ENCODE data around the gene MARCHF10. TPM values are rescaled to one million over a fixed set of nuclear protein-coding genes. Genes with fewer than 3 reads are reported as not detected.
"Not testable (repeated sequence)": the region's sequence is repeated elsewhere in the genome, so short reads cannot be mapped to it uniquely, and the experiment has no call there.

The MARCHF10 gene, protein sequence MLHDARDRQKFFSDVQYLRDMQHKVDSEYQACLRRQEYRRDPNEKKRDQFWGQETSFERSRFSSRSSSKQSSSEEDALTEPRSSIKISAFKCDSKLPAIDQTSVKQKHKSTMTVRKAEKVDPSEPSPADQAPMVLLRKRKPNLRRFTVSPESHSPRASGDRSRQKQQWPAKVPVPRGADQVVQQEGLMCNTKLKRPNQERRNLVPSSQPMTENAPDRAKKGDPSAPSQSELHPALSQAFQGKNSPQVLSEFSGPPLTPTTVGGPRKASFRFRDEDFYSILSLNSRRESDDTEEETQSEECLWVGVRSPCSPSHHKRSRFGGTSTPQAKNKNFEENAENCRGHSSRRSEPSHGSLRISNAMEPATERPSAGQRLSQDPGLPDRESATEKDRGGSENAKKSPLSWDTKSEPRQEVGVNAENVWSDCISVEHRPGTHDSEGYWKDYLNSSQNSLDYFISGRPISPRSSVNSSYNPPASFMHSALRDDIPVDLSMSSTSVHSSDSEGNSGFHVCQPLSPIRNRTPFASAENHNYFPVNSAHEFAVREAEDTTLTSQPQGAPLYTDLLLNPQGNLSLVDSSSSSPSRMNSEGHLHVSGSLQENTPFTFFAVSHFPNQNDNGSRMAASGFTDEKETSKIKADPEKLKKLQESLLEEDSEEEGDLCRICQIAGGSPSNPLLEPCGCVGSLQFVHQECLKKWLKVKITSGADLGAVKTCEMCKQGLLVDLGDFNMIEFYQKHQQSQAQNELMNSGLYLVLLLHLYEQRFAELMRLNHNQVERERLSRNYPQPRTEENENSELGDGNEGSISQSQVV
- total RNA-seq: not detected

DNA sequence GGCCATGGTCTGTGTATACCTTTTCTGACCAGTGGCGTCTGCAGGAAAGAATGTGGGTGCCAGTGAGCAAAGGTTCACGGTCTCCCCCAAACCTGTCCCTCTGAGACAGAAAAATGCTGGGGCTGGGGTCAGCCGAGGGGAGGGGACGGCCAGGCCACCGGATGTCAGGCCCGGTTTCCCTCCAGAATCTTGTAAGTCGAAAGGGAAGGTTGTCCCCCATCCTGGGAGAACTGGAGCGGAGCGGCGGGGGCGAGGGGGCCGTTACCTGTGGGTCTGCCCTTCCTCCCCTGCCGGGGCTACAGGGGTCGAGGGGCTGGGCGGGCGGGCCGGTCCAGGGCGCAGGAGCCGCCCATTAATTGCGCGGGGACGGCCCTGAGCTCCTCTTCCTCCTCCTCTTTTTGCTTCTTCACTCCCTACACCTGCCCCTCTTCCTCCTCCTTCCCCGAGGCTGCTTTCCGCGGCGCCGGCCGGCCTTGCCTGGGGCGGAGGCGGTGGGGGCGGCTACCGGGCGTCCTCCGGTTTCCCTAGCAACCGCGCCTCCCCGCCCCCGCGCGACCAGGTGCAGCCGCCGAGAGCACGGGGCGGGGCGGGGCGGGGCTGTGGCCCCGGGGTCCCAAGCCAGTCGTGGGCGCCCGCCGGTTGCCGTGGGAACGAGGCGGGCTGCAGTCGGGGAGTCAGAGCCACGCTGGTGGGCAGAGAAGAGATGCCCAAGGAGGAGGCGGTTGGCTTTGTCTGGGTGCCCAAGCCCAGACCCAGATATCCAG, at the start of gene MARCHF10:
TSS of gene MARCHF10 (minus strand) at position 503 of the 764 bp plus-strand sequence. CDS start 6,579 bp downstream, outside the sequence.
- ChIA-PET POLR2A (no interaction called here), CTCF (no interaction called here)
- DNase-seq: peak; percentile 30
- H3K9me3 Mint-ChIP-seq (ENCODE audit: insufficient read depth): no peaks in the 10 kb centered on the region
- H3K4me1 Mint-ChIP-seq (ENCODE audit: low read depth): no peaks in the 10 kb centered on the region
- no peak within 1 kb of the TSS for H3K4me3 Mint-ChIP-seq
- peaks cover 40% of the 10 kb centered on the region for H3K27me3 Mint-ChIP-seq (ENCODE audit: low read depth)
- peak; percentile 53 for ATAC-seq
- H3K36me3 Mint-ChIP-seq (ENCODE audit: low read depth): no peaks in the 10 kb centered on the region
- no peak within 1 kb of the TSS for H3K27ac Mint-ChIP-seq

DNA sequence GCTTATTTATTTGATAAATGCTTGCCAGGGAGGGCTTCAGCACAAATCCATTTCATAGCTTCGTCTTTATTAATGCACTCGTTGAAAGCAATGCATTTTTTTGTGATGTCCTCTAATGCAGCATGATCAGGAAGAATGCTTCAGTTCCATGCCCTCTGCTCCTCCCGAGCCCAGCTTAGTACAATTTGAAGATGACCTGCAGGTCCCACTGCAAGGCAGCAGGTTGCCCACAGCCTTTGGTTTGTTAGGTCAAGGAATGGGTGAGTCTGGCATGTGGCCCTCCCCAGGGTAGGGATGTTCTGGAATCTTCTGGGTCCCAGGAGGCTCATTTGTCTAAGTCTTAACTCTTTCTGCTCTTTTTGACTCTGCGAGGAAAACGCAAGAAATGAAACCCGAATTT, 49.4 kb upstream of the MARCHF10 start:
- Mint-ChIP-seq H3K4me1 (ENCODE audit: low read depth) (no peaks in the 10 kb centered on the region), H3K36me3 (ENCODE audit: low read depth) (no peaks in the 10 kb centered on the region), H3K27ac (no peak overlapping the region), H3K9me3 (ENCODE audit: insufficient read depth) (no peaks in the 10 kb centered on the region), H3K27me3 (ENCODE audit: low read depth) (peaks cover 10% of the 10 kb centered on the region), H3K4me3 (no peak overlapping the region)
- DNase-seq: no peak
- ATAC-seq: no peak
- CTCF ChIA-PET: no interaction called here
- POLR2A ChIA-PET: no interaction called here

DNA sequence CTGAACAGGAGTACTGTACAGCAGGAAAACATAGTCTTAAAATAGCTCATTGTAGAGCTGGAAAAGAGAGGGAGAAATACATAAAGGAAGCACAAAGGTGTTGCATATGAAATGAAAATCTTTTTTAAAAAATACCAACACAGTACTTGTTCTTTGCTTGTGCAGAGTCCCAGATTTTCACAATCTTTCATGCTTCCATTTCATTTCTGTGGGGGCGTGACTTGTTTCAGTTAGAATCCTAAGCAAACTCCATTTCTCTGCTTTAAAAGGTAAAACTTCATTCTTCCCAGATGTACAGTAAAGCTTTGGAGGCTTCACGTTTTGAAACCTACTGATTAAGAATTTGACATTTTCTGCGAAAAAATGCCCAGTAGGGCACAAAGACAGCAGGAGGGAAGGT, 48.5 kb upstream of the MARCHF10 start:
- no peak for ATAC-seq

DNA sequence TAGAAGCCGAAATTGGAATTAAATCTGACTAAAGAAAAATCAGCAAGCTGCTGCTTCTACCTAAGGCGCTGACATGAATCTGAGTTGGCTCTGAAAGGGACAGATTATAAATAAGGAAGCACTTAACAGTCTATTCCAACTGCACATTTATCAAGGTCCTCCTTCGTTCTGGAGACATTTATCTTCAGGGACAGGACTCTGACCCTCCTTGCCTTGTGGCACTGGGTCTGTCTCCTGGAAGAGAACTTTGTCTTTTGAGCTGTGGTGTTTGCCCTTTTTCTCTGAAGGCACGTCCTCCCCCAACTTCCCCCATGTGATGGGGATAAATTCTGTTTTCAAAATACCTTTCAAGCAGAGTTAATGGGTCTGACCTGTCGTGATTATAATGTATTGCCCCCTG, 47.0 kb upstream of the MARCHF10 start:
- ChIA-PET POLR2A (interaction anchor here (0.6 kb wide), 1 partner anchor 209 kb away, joined by 3 read pairs; no protein-coding TSS in a partner anchor), CTCF (no interaction called here)
- Mint-ChIP-seq H3K4me1 (ENCODE audit: low read depth) (no peaks in the 10 kb centered on the region), H3K27ac (no peak overlapping the region), H3K27me3 (ENCODE audit: low read depth) (peaks cover 6% of the 10 kb centered on the region), H3K36me3 (ENCODE audit: low read depth) (no peaks in the 10 kb centered on the region), H3K4me3 (no peak overlapping the region), H3K9me3 (ENCODE audit: insufficient read depth) (no peaks in the 10 kb centered on the region)
- no peak for DNase-seq
- no peak for ATAC-seq

More for the DNA sequence above, 48.5 kb upstream of the MARCHF10 start:
- Mint-ChIP-seq H3K36me3 (ENCODE audit: low read depth) (no peaks in the 10 kb centered on the region), H3K27me3 (ENCODE audit: low read depth) (peaks cover 6% of the 10 kb centered on the region), H3K4me1 (ENCODE audit: low read depth) (no peaks in the 10 kb centered on the region), H3K9me3 (ENCODE audit: insufficient read depth) (no peaks in the 10 kb centered on the region), H3K4me3 (no peak overlapping the region), H3K27ac (no peak overlapping the region)
- ChIA-PET CTCF (interaction anchor here (0.8 kb wide), 1 partner anchor 551 kb away, joined by 3 read pairs; no protein-coding TSS in a partner anchor), POLR2A (no interaction called here)
- DNase-seq: no peak

DNA sequence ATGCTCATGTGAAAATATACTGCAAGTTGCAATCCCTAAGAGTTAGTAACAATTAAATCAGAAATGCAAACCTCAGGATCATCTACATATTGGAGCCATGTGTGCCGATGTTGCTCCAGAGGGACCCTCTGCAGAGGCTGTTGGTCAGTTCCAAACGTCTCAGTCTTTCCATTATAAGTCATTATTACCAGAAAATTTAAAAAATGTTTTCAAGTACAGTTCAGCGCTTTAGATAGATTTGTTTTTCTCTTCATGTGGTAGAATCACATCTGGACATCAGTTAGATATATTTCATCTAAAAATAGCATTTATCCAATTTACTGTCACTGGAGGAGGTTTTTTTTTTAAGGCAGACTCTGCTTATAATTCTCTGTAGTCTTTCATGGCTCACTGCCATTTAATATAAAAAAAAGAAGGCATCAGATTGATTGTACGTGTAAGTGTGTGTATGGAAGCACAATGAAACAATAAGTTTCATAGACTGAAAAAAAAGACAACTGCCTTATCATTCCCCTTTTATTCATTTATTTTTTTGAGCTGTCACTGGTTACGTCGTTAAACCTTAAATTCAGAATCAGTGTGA, 46.1 kb upstream of the MARCHF10 start:
- Mint-ChIP-seq H3K27me3 (ENCODE audit: low read depth) (peaks cover 6% of the 10 kb centered on the region), H3K4me1 (ENCODE audit: low read depth) (no peaks in the 10 kb centered on the region), H3K4me3 (no peak overlapping the region), H3K27ac (no peak overlapping the region), H3K36me3 (ENCODE audit: low read depth) (no peaks in the 10 kb centered on the region), H3K9me3 (ENCODE audit: insufficient read depth) (no peaks in the 10 kb centered on the region)
- CTCF ChIA-PET: no interaction called here
- POLR2A ChIA-PET: no interaction called here
- DNase-seq (no peak), ATAC-seq (no peak)

DNA sequence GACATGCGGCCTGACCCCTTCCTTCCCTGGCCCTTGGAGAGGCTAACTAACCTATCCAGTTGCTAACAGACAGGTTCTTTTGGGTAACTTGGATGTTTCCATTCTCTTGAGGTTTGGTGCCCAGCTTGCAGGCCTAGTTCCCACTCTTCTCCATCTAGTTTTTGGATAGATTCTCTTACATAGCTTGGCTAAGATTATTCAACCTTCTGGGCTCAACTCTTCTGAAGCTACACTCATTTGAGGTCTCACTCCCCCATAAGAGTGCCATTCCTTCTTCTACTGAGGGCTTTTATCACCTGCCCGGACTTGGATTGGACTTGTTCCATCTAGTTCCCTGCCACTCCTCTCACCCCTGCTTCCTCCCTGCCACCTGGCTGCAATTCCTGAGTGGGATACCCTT, 44.1 kb upstream of the MARCHF10 start:
- Mint-ChIP-seq H3K27ac (no peak overlapping the region), H3K27me3 (ENCODE audit: low read depth) (peaks cover 4% of the 10 kb centered on the region), H3K4me3 (no peak overlapping the region), H3K36me3 (ENCODE audit: low read depth) (no peaks in the 10 kb centered on the region), H3K4me1 (ENCODE audit: low read depth) (no peaks in the 10 kb centered on the region), H3K9me3 (ENCODE audit: insufficient read depth) (no peaks in the 10 kb centered on the region)
- CTCF ChIA-PET: no interaction called here
- DNase-seq (no peak), ATAC-seq (no peak)
- POLR2A ChIA-PET: no interaction called here

DNA sequence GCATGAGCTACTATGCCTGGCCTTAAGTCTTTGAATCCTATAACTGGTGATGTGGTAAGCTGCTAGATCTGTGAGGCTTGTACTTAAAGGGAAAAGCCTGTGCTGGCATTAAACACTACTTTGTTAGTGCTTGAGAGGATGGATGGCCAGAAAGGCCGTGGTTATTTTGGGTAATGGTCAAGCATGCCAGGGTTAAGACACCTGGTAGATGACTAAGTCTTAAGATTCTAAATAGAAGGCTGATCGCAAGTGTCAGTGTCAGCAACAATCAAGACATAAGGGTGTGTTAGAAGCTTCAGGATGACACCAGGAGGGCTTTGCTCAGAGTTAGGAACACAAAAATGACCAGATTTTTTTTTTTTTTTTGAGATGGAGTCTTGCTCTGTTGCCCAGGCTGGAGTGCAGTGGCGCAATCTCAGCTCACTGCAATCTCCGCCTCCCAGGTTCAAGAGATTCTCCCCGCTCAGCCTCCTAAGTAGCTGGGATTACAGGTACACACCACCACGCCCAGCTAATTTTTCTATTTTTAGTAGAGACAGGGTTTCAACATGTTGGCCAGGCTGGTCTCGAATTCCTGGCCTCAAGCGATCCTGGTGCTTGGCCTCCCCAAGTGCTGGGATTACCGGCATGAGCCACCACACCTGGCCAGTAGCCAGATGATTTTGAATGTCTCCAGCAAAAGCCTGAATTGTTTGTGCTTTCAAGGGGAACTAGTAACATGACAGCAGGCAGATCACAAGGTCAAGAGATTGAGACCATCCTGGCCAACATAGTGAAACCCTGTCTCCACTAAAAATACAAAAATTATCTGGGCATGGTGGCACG, 41.7 kb upstream of the MARCHF10 start:
- H3K9me3 Mint-ChIP-seq (ENCODE audit: insufficient read depth); ATAC-seq; H3K27me3 Mint-ChIP-seq (ENCODE audit: low read depth); H3K27ac Mint-ChIP-seq; H3K4me3 Mint-ChIP-seq; DNase-seq; CTCF ChIA-PET; H3K4me1 Mint-ChIP-seq (ENCODE audit: low read depth); POLR2A ChIA-PET; H3K36me3 Mint-ChIP-seq (ENCODE audit: low read depth): not testable (repeated sequence)

DNA sequence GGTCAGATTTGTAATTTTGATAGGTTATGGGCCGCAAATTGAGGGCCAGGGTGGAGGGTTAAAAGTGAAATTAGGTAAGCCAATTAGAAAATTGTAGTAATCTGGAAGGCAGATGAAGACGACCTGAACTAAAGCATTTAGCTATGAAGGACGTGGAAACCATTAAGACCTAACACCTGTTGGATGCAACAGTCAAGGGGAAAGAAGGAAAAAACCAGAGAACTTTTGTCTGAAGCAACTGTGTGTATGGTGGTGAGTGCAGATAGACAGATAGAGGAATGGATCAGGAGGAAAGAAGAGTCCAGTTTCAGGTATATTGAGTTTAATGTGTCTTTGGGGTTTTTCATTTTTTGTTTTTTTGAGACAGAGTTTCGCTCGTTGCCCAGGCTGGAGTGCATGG, 40.2 kb upstream of the MARCHF10 start:
- ChIA-PET CTCF (no interaction called here), POLR2A (no interaction called here)
- no peaks in the 10 kb centered on the region for H3K4me1 Mint-ChIP-seq (ENCODE audit: low read depth)
- DNase-seq: no peak
- H3K27ac Mint-ChIP-seq: no peak overlapping the region
- peaks cover 2% of the 10 kb centered on the region for H3K27me3 Mint-ChIP-seq (ENCODE audit: low read depth)
- no peak overlapping the region for H3K4me3 Mint-ChIP-seq
- H3K36me3 Mint-ChIP-seq (ENCODE audit: low read depth): no peaks in the 10 kb centered on the region
- no peaks in the 10 kb centered on the region for H3K9me3 Mint-ChIP-seq (ENCODE audit: insufficient read depth)
- no peak for ATAC-seq

DNA sequence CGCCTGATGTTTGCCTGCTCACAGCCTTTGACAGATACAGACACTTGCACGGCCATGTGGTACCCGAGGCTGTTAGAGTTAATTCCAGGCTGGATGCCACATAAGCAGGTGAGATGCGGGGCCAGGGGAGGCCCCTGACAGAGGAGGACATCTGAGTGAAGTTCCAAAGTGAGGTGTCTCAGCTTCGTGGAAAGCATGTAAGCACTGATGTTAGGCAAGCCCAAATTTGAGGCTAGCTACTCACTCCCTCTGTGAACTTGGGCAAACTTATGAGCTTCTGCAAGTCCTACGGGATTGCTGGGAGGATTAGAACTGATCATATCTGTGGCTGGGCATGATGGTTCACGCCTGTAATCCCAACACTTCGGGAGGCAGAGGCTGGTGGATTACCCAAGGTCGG, 39.3 kb upstream of the MARCHF10 start:
- ChIA-PET POLR2A (no interaction called here), CTCF (no interaction called here)
- Mint-ChIP-seq H3K27ac (no peak overlapping the region), H3K4me1 (ENCODE audit: low read depth) (no peaks in the 10 kb centered on the region), H3K36me3 (ENCODE audit: low read depth) (no peaks in the 10 kb centered on the region), H3K4me3 (no peak overlapping the region), H3K9me3 (ENCODE audit: insufficient read depth) (no peaks in the 10 kb centered on the region), H3K27me3 (ENCODE audit: low read depth) (peaks cover 2% of the 10 kb centered on the region)
- DNase-seq (no peak), ATAC-seq (no peak)

DNA sequence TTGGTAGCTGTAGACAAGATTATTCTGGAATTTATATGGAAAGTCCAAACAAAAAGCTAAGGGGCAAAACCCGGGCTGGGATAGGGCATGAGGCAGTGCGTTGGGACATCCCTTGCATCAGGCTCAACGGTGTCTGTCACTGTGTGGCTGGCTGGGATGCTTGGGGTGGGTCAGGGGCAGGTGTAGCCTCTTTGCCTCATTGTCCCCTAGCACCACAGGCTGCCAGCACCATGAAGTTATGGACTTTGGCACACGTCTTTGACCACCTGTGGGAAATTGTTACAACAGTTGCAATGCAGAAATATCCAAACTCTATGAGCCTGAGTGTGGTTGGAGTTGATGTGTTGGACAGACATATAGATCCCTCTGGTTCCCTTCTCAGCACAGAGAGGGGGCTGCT, 32.8 kb upstream of the MARCHF10 start:
- Mint-ChIP-seq H3K36me3 (ENCODE audit: low read depth) (no peaks in the 10 kb centered on the region), H3K4me1 (ENCODE audit: low read depth) (no peaks in the 10 kb centered on the region), H3K27ac (no peak overlapping the region), H3K27me3 (ENCODE audit: low read depth) (peaks cover 13% of the 10 kb centered on the region), H3K4me3 (no peak overlapping the region), H3K9me3 (ENCODE audit: insufficient read depth) (no peaks in the 10 kb centered on the region)
- POLR2A ChIA-PET: no interaction called here
- DNase-seq (no peak), ATAC-seq (no peak)
- CTCF ChIA-PET: no interaction called here

DNA sequence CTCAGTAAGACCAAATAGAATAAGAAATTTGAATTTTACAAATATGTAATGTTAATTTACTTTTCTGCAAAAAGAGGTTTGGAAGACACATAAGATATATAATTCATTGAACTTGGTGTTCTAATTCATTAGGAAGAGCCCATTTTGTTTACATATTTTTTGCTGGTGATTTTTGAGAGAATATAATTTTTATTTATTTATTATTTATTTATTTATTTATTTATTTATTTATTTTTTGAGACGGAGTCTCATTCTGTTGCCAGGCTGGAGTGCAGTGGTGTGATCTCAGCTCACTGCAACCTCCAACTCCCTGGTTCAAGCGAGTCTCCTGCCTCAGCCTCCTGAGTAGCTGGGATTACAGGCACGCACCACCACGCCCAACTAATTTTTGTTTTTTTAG, 25.7 kb upstream of the MARCHF10 start:
- not testable (repeated sequence) for H3K4me1 Mint-ChIP-seq (ENCODE audit: low read depth); H3K4me3 Mint-ChIP-seq

More for the DNA sequence above, 25.7 kb upstream of the MARCHF10 start:
- CTCF ChIA-PET; H3K27ac Mint-ChIP-seq; H3K27me3 Mint-ChIP-seq (ENCODE audit: low read depth); ATAC-seq; DNase-seq; POLR2A ChIA-PET; H3K36me3 Mint-ChIP-seq (ENCODE audit: low read depth); H3K9me3 Mint-ChIP-seq (ENCODE audit: insufficient read depth): not testable (repeated sequence)
